HG02798 (cell line): ENCODE results near the gene NFATC4.

Experiments
- ATAC-seq: cut with Tn5 transposase; IDR thresholded peaks from one replicate; pipeline ENCODE4 v1.9.1; 2021; ENCODE audit warnings: mild to moderate bottlenecking; ENCODE audit not compliant: unreplicated experiment, poor library complexity

The NFATC4 gene

GRCh38 chr14:24426150-24426911 lies 58.3 kb downstream of the NFATC4 start:
- ATAC-seq: no peak

GRCh38 chr14:24426912-24427536 lies 59.0 kb downstream of the NFATC4 start:
- ATAC-seq: no peak

- no peak for ATAC-seq
These were observed 59.8 kb downstream of the NFATC4 start for GRCh38 chr14:24427537-24428508.

GRCh38 chr14:24428628-24429394 lies 60.8 kb downstream of the NFATC4 start:
- no peak for ATAC-seq
